ENCODE measurements around the gene CYP20A1.
"Not testable (repeated sequence)": the region's sequence is repeated elsewhere in the genome, so short reads cannot be mapped to it uniquely, and the experiment has no call there.

CYP20A1 gene

DNA sequence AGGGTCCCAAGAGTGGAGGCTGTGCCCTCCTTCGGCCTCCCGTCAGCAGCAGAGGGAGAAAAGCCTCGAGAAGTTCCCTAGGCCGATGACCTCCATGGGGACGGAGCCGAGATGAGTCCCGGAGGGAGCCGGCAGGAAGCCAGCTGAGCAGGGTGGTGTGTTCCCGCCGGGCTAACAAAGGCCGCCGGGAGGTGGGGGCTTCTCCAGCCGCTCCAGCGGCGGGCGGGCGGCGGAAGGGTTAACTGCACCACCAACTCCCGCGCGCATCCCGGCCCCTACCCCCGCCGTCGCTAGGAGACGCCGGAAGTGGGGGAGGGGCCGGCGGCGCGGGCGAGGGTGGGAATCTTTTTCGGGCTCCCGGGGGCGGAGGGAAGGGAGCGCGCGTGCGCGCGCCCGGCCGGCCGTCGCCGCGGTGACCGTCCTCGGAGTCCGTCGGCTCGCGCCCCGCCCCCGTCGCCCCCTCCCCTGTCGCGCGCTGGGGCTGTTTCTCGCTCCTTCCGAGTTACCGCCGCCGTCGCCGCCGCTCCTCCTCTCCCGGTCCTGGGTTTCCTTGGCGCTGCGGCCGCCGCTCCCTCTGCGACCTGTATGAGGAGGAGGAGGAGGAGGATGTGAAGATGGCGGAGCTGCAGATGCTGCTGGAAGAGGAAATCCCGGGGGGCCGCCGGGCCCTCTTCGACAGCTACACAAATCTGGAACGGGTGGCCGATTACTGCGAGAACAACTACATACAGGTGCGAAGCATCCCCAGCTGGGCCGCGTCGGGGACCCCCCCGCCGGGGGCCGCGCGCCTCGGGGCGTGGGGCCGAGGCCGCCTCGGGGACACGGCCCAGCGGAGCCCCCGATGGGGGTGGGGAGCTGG lies 89.3 kb downstream of the CYP20A1 start, which contains the start of gene ABI2:
Gene ABI2 (plus strand): TSS at position 494 of the 859 bp plus-strand sequence. CDS start 121 bp downstream, at position 615.
- in situ Hi-C loops (cut with HindIII; ENCODE audit: low sequenced_read_pairs) = no loop called here
- TF ChIP-seq, protein P1, sequence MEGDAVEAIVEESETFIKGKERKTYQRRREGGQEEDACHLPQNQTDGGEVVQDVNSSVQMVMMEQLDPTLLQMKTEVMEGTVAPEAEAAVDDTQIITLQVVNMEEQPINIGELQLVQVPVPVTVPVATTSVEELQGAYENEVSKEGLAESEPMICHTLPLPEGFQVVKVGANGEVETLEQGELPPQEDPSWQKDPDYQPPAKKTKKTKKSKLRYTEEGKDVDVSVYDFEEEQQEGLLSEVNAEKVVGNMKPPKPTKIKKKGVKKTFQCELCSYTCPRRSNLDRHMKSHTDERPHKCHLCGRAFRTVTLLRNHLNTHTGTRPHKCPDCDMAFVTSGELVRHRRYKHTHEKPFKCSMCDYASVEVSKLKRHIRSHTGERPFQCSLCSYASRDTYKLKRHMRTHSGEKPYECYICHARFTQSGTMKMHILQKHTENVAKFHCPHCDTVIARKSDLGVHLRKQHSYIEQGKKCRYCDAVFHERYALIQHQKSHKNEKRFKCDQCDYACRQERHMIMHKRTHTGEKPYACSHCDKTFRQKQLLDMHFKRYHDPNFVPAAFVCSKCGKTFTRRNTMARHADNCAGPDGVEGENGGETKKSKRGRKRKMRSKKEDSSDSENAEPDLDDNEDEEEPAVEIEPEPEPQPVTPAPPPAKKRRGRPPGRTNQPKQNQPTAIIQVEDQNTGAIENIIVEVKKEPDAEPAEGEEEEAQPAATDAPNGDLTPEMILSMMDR (IDR thresholded peaks at IDR 0.05; ENCODE audit: low read depth, low read length) = no peak
- peak within 1 kb of the TSS; percentile 83 for H3K4me3 ChIP-seq (ENCODE audit: low read depth, low read length)
- peak; percentile 86 for DNase-seq (ENCODE audit: low read depth, low spot score)

DNA sequence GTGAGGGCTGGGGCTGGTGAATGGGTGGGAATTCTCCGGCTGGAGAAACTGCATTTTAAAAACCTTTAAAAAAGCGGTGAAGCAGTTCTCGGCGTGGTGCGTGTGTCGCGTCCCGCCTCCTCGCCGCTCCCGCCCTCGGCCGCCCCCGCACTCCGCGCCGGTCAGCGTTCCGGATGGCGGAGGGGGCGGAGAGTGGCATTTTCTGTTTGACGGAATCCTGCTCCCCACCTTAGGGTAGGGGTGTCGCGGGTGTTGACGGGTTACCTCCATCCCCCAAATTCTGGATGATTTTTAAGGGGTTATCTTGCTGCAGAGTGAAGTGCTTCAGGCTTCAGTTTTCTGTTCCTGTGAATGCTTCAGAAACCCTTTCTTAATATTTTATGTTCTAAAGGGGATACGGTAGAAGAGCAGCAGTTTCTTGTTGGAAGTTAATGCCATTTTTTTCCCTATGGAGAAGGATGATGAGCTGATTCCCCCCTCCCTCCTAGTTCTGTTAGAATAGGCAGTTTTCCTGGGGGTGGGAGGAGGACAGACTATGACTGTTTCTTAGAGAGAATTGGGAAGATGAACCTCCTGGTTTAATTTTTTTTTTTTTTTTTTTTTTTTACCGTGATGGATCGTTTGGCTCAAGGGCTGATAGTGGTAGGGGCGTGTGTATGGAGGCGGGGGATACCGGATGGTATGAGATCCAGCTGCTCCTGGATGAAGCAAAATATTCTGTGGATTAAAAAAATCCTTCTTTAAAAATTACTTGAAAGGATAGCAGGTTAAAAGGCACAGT lies 90.1 kb downstream of the CYP20A1 start:
- in situ Hi-C loops (cut with HindIII; ENCODE audit: low sequenced_read_pairs) = no loop called here
- peak; percentile 33 for DNase-seq (ENCODE audit: low read depth, low spot score)
- H3K4me3 ChIP-seq (ENCODE audit: low read depth, low read length) = peak overlapping the region; percentile 83
- TF ChIP-seq, protein P1 (IDR thresholded peaks at IDR 0.05; ENCODE audit: low read depth, low read length) = no peak

DNA sequence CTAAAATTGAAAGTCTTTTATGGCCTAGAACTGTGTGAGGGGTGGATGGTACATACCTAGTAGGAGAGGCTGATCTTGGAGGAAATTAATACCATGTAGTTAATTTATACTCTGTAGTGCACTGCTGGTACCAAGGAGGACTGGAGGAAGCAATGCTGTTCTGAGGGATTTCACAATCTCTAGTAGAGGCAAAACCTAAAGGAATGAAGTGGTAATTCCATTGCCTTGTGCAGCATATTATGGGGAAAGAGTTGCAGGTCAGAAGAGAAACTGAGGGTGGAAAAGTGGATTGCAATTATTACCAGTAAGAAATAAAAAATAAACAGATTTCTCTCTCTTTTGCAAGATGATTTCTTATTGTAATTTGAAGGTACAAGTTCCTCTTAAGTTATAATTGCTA lies 91.6 kb downstream of the CYP20A1 start:
- in situ Hi-C loops (cut with HindIII; ENCODE audit: low sequenced_read_pairs) = no loop called here
- DNase-seq (ENCODE audit: low read depth, low spot score) = peak; percentile 18
- no peak overlapping the region for H3K4me3 ChIP-seq (ENCODE audit: low read depth, low read length)
- TF ChIP-seq, protein P1 (IDR thresholded peaks at IDR 0.05; ENCODE audit: low read depth, low read length) = no peak

DNA sequence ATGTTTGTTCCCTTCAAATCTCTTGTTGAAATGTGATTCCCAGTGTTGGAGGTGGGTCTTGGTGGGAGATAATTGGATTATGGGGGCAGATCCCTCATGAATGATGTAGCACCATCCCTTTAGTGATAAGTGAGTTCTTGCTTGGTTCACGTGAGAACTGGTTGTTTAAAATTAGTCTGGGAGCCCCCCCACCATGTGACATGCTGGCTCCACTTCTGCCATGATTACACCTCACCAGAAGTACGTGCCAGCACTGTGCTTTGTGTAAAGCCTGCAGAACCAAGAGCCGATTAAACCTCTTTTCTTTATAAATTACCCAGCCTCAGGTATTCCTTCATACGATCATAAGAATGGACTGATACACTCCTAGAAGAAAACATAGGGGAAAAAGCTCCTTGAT lies 99.5 kb downstream of the CYP20A1 start:
- in situ Hi-C loops (cut with HindIII; ENCODE audit: low sequenced_read_pairs) = no loop called here
- no peak for DNase-seq (ENCODE audit: low read depth, low spot score)
- TF ChIP-seq, protein P1 (IDR thresholded peaks at IDR 0.05; ENCODE audit: low read depth, low read length) = no peak

DNA sequence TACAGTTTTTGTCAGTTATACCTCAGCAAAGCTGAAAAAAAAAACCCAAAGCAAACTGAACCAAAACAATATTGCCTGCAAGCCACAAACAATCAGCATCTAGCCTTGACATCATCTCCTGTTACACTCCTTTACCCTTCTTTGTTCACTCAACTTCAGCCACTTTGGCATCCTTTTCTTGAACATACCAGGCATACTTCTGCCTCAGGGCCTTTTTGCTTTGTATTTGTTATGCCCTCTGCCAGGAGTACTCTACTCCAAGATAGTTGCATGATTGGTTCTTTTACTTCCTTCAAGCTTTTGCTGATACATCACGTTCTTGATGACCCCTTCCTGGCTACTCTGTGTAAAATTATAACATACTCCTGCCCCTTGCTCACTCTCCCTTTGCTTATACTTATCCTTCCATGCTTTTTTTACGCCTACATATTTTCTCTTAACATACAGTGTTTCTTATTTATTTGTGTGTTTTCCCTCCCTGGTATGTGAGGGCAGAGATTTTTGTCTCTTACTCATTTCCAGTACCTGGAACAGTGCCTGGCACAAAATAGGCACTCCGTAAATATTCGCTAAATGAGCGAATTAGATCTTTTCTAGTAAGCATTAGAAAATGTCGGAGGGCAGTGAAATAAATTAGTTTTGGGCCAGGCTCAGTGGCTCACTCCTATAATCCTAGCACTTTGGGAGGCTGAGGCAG lies 102.1 kb downstream of the CYP20A1 start:
- H3K4me3 ChIP-seq (ENCODE audit: low read depth, low read length) = no peak overlapping the region
- TF ChIP-seq, protein P1 (IDR thresholded peaks at IDR 0.05; ENCODE audit: low read depth, low read length) = no peak
- DNase-seq (ENCODE audit: low read depth, low spot score) = peak; percentile 76
- in situ Hi-C loops (cut with HindIII; ENCODE audit: low sequenced_read_pairs) = no loop called here

More for the DNA sequence above, 99.5 kb downstream of the CYP20A1 start:
- no peak overlapping the region for H3K4me3 ChIP-seq (ENCODE audit: low read depth, low read length)

DNA sequence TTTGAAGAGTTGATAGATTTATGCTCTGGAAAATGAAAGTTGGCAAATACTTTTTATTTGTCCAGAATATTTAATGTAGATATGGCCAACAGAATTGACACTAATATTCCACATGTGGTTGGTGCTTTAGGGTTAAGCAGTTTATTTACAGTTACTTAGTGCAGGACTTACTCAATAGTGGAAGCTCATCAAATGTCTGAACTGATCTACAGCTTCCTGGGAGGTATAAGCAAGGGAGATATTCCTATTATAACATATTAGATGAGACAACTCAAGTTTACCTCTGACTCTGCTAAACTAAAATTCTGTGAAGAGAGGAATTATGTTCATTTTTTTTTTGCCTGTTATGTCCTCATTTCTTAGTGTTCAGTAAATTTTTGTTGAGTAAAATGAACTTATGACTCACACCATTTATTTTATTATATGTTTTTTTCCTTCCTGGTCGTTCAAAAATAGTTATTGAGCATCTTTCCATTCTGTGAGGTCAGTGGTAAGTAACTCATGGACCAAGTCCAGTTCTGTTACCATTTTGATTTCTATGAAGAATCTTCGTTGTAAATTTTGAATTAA lies 103.0 kb downstream of the CYP20A1 start:
- DNase-seq (ENCODE audit: low read depth, low spot score) = peak; percentile 29
- TF ChIP-seq, protein P1 (IDR thresholded peaks at IDR 0.05; ENCODE audit: low read depth, low read length) = no peak
- in situ Hi-C loops (cut with HindIII; ENCODE audit: low sequenced_read_pairs) = no loop called here
- no peak overlapping the region for H3K4me3 ChIP-seq (ENCODE audit: low read depth, low read length)

DNA sequence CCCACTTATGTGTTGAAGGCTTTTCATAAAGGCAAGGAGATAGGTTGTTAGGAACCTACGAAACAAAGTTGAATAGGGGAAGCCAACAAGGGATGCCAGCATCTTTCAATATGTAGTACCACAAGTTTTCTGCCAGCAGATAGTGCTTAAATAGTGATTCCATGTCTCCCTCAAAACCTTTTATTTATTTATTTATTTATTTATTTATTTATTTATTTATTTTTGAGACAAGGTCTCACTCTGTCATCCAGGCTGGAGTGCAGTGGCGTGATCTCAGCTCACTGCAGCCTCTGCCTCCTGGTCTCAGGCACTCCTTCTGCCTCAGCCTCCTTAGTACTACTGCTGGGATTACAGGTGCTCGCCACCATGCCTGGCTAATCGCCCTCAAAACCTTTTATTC lies 103.6 kb downstream of the CYP20A1 start:
- H3K4me3 ChIP-seq (ENCODE audit: low read depth, low read length); in situ Hi-C loops (cut with HindIII; ENCODE audit: low sequenced_read_pairs); DNase-seq (ENCODE audit: low read depth, low spot score): not testable (repeated sequence)
